NCI-H446 treated with DMSO at 0.1 percent for 48 hours (cell line): ENCODE data around the gene PSEN2.
"Not testable (repeated sequence)": the region's sequence is repeated elsewhere in the genome, so short reads cannot be mapped to it uniquely, and the experiment has no call there.

Experiments
- DNase-seq: peaks from one replicate; lab custom pipeline; 2025; lab: John Stamatoyannopoulos, UW

Gene PSEN2

GRCh38 chr1:226916497-226916896 is 46.1 kb downstream of the PSEN2 start:
- DNase-seq, result no peak

DNA sequence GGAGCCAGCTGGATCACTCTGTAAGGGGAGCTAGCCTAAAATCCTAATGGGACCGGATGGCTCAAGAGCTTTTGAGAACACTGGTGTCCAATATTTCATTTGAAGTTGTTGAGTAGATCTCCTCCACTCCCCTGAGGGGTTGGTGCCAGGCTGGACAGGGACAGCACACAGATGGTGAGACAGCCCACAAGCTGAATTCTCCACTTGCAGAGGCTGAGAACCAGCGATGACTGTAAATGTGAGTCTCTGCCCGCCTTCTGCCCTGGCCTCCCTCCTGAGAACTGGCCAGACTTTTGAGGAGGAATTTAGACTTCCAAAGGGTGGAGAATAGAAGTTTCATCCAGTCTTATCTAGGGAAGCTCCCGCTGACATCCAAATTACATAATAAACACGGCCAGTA is 49.2 kb downstream of the PSEN2 start:
- no peak for DNase-seq

DNA sequence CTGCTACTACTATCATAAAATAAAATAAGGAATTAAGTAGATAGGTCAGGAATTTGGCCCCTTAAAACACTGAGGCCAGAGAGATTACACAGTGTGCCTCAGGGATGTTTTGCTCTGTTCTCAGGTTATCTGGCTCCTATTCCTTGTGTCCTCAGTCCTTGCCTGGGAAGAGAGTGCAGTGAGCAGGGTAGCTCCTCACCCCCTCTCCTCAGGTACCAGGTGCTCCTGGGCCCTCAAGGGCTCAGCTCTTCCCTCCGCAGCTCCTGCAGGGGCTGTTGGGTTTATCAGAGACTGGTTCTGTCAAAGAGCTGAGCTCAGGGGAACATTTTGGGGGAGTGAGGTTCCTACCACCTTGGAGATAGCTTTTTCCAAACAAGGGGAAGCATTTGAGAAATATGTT is 49.6 kb downstream of the PSEN2 start:
- no peak for DNase-seq

DNA sequence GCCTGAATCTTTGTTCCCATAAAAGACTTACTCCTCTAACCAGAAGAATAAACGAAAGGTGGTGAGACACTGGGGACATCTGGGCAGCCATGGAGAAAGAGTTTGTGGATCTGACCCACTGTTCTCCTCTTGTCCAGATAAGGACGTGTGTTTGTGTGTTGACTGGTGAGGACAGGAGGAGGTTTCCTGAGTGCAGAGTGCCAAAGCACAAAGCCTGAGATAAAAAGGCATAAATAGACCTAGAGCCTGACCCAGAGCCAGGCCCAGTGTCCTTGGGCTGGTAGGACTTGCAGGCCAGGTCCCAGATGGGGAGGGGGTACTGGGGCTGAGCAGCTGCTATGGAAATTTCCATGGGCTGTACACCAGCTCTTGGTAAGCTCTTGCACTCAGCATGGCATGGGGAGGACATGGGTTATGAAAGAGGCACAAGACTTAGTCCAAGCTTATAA is 50.1 kb downstream of the PSEN2 start:
- no peak for DNase-seq

GRCh38 chr1:226921504-226921903 is 51.1 kb downstream of the PSEN2 start:
- DNase-seq, result no peak

DNA sequence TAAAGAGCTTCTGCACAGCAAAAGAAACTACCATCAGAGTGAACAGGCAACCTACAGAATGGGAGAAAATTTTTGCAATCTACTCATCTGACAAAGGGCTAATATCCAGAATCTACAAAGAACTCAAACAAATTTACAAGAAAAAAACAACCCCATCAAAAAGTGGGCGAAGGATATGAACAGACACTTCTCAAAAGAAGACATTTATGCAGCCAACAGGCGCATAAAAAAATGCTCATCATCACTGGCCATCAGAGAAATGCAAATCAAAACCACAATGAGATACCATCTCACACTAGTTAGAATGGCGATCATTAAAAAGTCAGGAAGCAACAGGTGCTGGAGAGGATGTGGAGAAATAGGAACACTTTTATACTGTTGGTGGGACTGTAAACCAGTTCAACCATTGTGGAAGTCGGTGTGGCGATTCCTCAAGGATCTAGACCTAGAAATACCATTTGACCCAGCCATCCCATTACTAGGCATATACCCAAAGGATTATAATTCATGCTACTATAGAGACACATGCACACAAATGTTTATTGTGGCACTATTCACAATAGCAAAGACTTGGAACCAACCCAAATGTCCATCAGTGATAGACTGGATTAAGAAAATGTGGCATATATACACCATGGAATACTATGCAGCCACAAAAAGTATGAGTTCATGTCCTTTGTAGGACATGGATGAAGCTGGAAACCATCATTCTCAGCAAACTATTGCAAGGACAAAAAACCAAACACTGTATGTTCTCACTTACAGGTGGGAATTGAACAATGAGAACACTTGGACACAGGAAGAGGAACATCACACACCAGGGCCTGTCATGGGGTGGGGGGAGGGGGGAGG is 59.1 kb downstream of the PSEN2 start:
- not testable (repeated sequence) for DNase-seq

DNA sequence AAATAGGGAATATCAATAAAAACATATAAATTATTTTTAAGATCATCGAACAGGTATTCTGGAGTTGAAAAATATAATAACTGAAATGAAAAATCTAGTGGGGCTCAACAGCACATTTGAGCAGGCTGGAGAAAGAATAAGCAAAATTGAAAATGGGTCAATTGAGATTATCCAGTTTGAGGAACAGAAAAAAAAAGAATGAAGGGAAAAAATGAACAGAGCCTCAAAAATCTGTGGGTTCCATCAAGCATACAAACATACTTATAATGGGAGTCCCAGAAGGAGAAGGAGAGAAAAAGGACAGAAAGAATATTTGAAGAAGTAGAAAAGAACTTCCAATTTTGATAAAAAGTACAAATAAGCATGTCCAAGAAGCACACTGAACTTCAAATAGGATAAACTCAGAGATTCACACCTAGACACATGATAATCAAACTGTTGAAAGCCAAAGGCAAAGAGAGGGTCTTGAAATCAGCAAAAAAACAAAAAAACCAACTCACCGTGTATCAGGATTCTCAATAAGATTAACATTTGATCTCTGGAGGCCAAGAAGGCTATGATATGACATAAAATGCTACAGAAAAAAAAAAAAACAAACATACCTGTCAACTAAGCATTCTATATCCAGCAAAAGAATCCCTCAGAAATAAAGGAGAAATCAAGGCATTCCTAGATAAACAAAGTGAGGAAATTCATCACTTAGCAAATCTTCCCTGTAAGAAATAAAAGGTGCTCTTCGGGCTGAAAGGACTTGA is 64.2 kb downstream of the PSEN2 start:
- no peak for DNase-seq

DNA sequence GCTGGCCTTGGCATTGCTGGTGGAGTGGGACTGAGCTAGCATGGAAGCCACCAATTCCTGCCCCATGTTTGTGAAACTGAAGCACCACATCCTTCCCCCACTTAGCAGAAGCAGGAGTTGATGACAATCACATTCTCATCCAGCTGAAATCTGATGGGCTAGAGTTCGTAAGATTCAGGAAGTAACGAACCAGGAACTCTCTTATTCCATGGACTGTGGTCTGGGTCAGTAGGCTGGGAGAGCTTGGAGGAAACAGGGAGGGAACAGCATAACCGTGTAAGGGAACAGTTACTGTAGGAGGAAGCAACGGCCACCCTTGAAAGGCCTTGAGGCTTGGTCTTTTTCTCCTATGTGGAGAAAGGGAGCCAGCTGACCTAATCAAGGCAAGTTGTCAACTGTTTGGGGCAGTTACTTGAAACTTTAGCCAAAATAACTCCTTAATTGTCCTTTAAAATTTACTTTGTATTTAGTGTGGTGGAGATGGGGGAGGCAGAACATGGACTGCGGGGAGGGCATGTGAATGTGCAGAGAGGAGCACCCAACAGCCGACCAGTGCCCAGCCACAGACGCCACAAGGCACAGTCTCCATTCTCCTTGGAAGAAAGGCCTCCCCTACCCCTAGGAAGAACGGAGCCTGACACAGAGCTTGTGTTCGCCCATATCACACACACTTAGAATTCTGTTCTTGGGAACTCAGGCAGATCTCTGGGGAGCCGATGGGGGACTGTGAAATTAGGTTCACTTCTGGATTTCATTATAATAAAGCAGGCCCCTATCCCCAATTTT is 67.7 kb downstream of the PSEN2 start:
- no peak for DNase-seq

DNA sequence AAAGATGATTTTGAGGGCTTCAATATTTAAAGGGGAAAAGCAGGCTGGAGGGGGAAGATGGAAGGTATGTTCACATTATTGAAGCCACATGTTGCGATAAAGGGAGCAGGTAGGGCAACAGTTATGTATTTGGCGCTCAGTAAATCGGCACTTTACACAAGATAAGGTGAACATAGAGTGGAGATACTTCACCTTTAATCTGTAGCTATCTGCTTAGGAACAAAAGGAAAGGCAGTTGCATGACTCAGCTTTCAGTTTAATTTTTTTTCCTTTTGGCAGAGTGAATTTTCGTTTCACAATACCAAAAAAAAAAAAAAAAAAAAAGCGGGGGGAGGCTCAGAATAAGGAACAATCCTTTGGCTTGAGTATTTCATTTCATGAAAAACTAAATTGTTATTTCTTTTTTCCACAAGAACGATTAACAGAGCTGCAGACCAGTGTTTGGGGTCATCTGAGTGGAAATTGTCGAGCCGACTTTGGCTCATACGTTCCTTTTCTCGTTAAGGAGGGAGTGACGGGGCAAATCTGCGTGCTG is 68.6 kb downstream of the PSEN2 start:
- no peak for DNase-seq

GRCh38 chr1:226939438-226940028 is 69.1 kb downstream of the PSEN2 start:
- no peak for DNase-seq

DNA sequence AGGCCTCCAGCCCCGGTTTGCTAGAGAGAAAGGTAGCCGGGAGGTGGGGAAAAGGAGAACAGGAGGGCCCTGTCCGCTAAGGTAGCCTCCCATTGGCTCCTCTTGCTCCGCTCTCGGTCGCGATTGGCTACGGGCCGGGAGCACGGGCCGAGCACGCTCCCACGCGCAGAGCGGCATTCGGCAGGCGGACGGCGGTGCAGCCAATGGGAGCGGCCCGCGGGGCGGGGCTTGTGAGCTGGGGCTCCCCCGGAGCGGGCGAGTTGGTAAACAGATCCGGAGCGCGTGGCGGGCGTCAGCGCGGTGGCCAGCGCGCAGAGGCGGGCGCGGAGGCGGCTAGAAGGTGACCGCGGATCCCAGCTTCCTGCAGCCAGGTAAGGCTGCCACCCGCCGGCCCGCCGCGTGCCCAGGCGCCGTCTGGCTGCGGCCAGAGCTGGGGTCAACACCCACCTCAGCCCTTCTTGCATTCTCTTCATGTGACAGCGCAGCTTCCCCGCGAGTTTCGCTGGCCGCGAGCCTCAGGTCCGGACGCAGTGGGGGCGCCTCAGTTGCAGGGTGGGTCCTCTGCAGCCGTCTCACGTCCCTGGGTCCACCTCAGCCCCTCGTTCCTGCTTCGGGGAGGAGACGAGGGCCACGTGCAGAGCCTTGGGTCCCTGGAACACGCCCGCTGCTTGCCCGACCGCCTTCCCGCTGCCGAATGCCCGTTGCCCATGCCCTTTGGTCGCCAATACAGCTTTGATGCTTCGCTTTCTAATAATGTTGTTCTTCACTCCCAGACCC is 69.8 kb downstream of the PSEN2 start, which contains the start of gene COQ8A:
Gene COQ8A, plus strand, starts transcription at position 266 of the 777 bp plus-strand sequence. CDS start 21,092 bp downstream, outside the sequence.
- DNase-seq, result peak; percentile 99

DNA sequence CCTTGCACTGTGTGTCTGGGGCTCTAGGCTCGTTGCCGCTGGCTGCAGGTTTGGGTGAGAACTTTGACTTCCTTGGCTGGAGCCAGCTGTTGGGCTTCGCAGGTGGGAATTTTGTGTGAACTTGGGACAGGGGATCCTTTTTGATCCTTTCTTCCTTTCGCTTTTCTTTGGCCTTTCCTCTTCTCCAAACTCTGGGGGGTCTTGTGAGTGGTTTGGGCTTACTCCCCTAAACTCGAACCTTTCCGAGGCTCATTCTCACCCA is 70.3 kb downstream of the PSEN2 start:
- no peak for DNase-seq

GRCh38 chr1:226942392-226942791 is 72.0 kb downstream of the PSEN2 start:
- DNase-seq, result no peak

DNA sequence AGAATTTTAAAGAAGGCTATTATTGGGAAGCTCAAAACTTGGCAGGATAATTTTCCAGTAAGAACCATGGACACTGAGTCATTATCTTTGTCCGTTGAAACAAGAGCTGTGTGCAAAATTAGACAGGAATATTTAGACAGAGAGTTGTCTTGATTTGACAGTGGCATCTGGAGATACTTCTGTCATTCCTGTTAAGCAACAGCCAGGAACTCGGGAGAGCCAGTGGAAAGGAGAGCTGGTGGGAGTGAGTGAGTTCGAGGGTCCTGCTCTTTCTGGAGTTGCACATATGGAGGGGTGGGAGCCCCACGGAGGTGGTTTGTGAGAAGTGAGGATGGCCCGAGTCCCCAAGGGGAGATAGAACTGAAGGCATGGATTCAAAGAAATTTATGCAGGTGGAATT is 72.7 kb downstream of the PSEN2 start:
- DNase-seq, result no peak

GRCh38 chr1:226943927-226944326 is 73.5 kb downstream of the PSEN2 start:
- DNase-seq, result no peak

GRCh38 chr1:226945106-226945857 is 74.9 kb downstream of the PSEN2 start:
- DNase-seq, result peak; percentile 28
